H1 (cell line): ENCODE data around the gene GALNT6. TPM values are rescaled to one million over a fixed set of nuclear protein-coding genes. Genes with fewer than 3 reads are reported as not detected.

ENCODE experiments used
- CTCF ChIA-PET: fragments of 300-600 bp; sonication (Branson Sonifier 250); formaldehyde crosslinking; loops from one replicate; lab custom pipeline; 2021; ENCODE audit not compliant: partially characterized antibody; lab: Charles Lee
- POLR2A ChIA-PET: fragments of 300-600 bp; sonication (Branson Sonifier 250); formaldehyde crosslinking; loops from one replicate; lab custom pipeline; 2021; ENCODE audit warnings: inconsistent platforms; ENCODE audit not compliant: partially characterized antibody; lab: Charles Lee
- DNase-seq, 2 experiments: peaks; one replicate each; pipeline versions ENCODE4 v3.0.0 to v3.0.0-alpha.2; 2010 to 2022; ENCODE audit warnings: low spot score in 2 of 2, low read depth in 1 of 2, mixed read lengths in 1 of 2
- FAIRE-seq: peaks from 2 replicates; lab custom pipeline; 2011; peaks lifted over from hg19 to GRCh38; lab: Jason Lieb, UNC
- H2AFZ ChIP-seq: 2 replicates; pipeline ENCODE4 v1.8.1; 2012; ENCODE audit warnings: low read length, inconsistent platforms
- H2AK5ac ChIP-seq: 2 replicates; pipeline ENCODE4 v1.6.1; 2013; ENCODE audit warnings: low read depth, low read length
- H2BK120ac ChIP-seq: replicated peaks from 2 replicates; pipeline ENCODE3; 2013; ENCODE audit warnings: low read depth, low read length, inconsistent platforms
- H2BK12ac ChIP-seq: 2 replicates; pipeline ENCODE4 v1.6.1; 2013; ENCODE audit warnings: low read depth, low read length
- H2BK15ac ChIP-seq: 2 replicates; pipeline ENCODE4 v1.6.1; 2013; ENCODE audit warnings: low read length
- H2BK20ac ChIP-seq: 2 replicates; pipeline ENCODE4 v1.6.1; 2013; ENCODE audit warnings: low read length
- H2BK5ac ChIP-seq: 2 replicates; pipeline ENCODE4 v1.6.1; 2013; ENCODE audit warnings: low read depth, low read length
- H3K14ac ChIP-seq: 2 replicates; pipeline ENCODE4 v1.6.1; 2013; ENCODE audit warnings: inconsistent platforms; ENCODE audit not compliant: insufficient read length
- H3K18ac ChIP-seq: 2 replicates; pipeline ENCODE4 v1.6.1; 2013; ENCODE audit warnings: low read length; ENCODE audit errors: extremely low read depth
- H3K23ac ChIP-seq: 2 replicates; pipeline ENCODE4 v1.6.1; 2013; ENCODE audit warnings: inconsistent platforms; ENCODE audit not compliant: insufficient read length
- H3K23me2 ChIP-seq: 2 replicates; pipeline ENCODE4 v1.6.1; 2013; ENCODE audit warnings: low read depth, low read length
- H3K27ac ChIP-seq: 2 replicates; pipeline ENCODE4 v1.6.1; 2011; ENCODE audit warnings: low read depth, low read length, inconsistent platforms
- H3K27me3 ChIP-seq, 4 experiments: replicated peaks in 1 of 4; 1 replicate in 1 of 4; 2 replicates in 3 of 4; pipeline versions ENCODE4 v1.6.1 to v1.8.1; 2011 to 2013; ENCODE audit warnings: low read length in 3 of 4, mild to moderate bottlenecking in 3 of 4, inconsistent platforms in 2 of 4, mixed read lengths in 2 of 4, moderate library complexity in 1 of 4; ENCODE audit not compliant: control insufficient read depth in 3 of 4, insufficient read depth in 3 of 4; ENCODE audit errors: extremely low read depth in 1 of 4
- H3K36me3 ChIP-seq, 4 experiments: 2 replicates each; pipeline versions ENCODE4 v1.6.1 to v1.8.1; 2011 to 2013; ENCODE audit warnings: mild to moderate bottlenecking in 4 of 4, low read length in 3 of 4, moderate library complexity in 2 of 4, control low read depth in 1 of 4, inconsistent platforms in 1 of 4; ENCODE audit not compliant: insufficient read depth in 4 of 4, control insufficient read depth in 2 of 4
- H3K4ac ChIP-seq: replicated peaks from 2 replicates; pipeline ENCODE3; 2013; ENCODE audit warnings: low read length, low read depth, mixed read lengths, inconsistent platforms; ENCODE audit not compliant: insufficient read length
- H3K4me1 ChIP-seq, 4 experiments: replicated peaks in 1 of 4; 1 replicate in 1 of 4; 2 replicates in 3 of 4; pipeline versions ENCODE4 v1.6.1 to v1.8.1; 2011 to 2013; ENCODE audit warnings: low read length in 3 of 4, inconsistent platforms in 2 of 4, mixed read lengths in 1 of 4; ENCODE audit not compliant: insufficient read depth in 4 of 4, control insufficient read depth in 3 of 4
- H3K4me2 ChIP-seq, 2 experiments: 2 replicates each; pipeline versions ENCODE4 v1.6.1 to v1.8.1; 2011 to 2013; ENCODE audit warnings: low read depth in 2 of 2, low read length in 2 of 2, control low read depth in 1 of 2, inconsistent platforms in 1 of 2, mild to moderate bottlenecking in 1 of 2; ENCODE audit not compliant: insufficient read depth in 1 of 2
- H3K4me3 ChIP-seq, 4 experiments: fragments of 200-600, 300-600 bp in 1 of 4; sonication (generic), shearing (Covaris generic), sonication (Bioruptor Twin) in 1 of 4; 2 replicates each; pipeline versions ENCODE4 v1.5.1 to v1.8.1; 2011 to 2016; ENCODE audit warnings: low read length in 4 of 4, low read depth in 3 of 4, control low read depth in 2 of 4, inconsistent platforms in 2 of 4, mild to moderate bottlenecking in 2 of 4, mixed read lengths in 1 of 4, moderate library complexity in 1 of 4; ENCODE audit not compliant: insufficient read depth in 2 of 4; ENCODE audit errors: extremely low read depth in 1 of 4
- H3K56ac ChIP-seq: replicated peaks from 2 replicates; pipeline ENCODE3; 2013; ENCODE audit warnings: low read depth, mild to moderate bottlenecking, mixed read lengths, low read length, inconsistent platforms; ENCODE audit not compliant: insufficient read length
- H3K79me1 ChIP-seq: 2 replicates; pipeline ENCODE4 v1.6.1; 2013; ENCODE audit warnings: low read depth, low read length, control low read depth
- H3K79me2 ChIP-seq, 2 experiments: 2 replicates each; pipeline versions ENCODE4 v1.6.1 to v1.8.1; 2012 to 2013; ENCODE audit warnings: low read length in 2 of 2, mild to moderate bottlenecking in 2 of 2, inconsistent platforms in 1 of 2; ENCODE audit not compliant: insufficient read depth in 2 of 2, control insufficient read depth in 1 of 2
- H3K9ac ChIP-seq, 4 experiments: replicated peaks in 1 of 4; 1 replicate in 1 of 4; 2 replicates in 3 of 4; pipeline versions ENCODE4 v1.6.1 to v1.8.1; 2011 to 2013; ENCODE audit warnings: low read depth in 3 of 4, low read length in 3 of 4, control low read depth in 2 of 4, mild to moderate bottlenecking in 2 of 4, moderate library complexity in 2 of 4, inconsistent platforms in 1 of 4; ENCODE audit errors: extremely low read depth in 1 of 4
- H3K9me3 ChIP-seq, 2 experiments: 2 replicates each; pipeline versions ENCODE4 v1.6.1 to v1.8.1; 2012 to 2013; ENCODE audit warnings: mild to moderate bottlenecking in 2 of 2, moderate library complexity in 2 of 2, control low read depth in 1 of 2, inconsistent platforms in 1 of 2, low read depth in 1 of 2, low read length in 1 of 2, mixed read lengths in 1 of 2; ENCODE audit not compliant: insufficient read depth in 2 of 2
- H4K20me1 ChIP-seq, 2 experiments: replicated peaks in 1 of 2; 2 replicates each; pipeline versions ENCODE3 to v1.8.1; 2011 to 2013; ENCODE audit warnings: inconsistent platforms in 2 of 2, low read length in 2 of 2, mild to moderate bottlenecking in 1 of 2; ENCODE audit not compliant: insufficient read depth in 2 of 2, control insufficient read depth in 1 of 2
- H4K5ac ChIP-seq: 2 replicates; pipeline ENCODE4 v1.6.1; 2013; ENCODE audit warnings: low read length, low read depth, mixed read lengths, inconsistent platforms; ENCODE audit not compliant: insufficient read length
- H4K8ac ChIP-seq: 2 replicates; pipeline ENCODE4 v1.8.0; 2013; ENCODE audit warnings: mild to moderate bottlenecking, moderate library complexity, low read length, inconsistent platforms; ENCODE audit not compliant: insufficient read depth; ENCODE audit errors: extremely low read depth
- H4K91ac ChIP-seq: replicated peaks from 2 replicates; pipeline ENCODE3; 2013; ENCODE audit warnings: low read length, mixed read lengths, inconsistent platforms; ENCODE audit not compliant: insufficient read length
- CBX5 ChIP-seq: fragments of 300-800, 300-1000 bp; sonication (generic); IDR thresholded peaks from 2 replicates; pipeline ENCODE4 v1.7.1; 2016; ENCODE audit warnings: antibody characterized with exemption, low read length, low read depth
- EZH2 ChIP-seq: fragments of 200-600 bp; sonication (generic); IDR thresholded peaks from 2 replicates; pipeline ENCODE4 v1.7.1; 2012; ENCODE audit warnings: low read depth, mild to moderate bottlenecking, moderate library complexity, low read length, inconsistent platforms; ENCODE audit not compliant: severe bottlenecking
- NANOG ChIP-seq: IDR thresholded peaks from 2 replicates; pipeline ENCODE4 v1.6.1; 2011; ENCODE audit warnings: low read length, low read depth, mild to moderate bottlenecking, inconsistent platforms; ENCODE audit not compliant: insufficient read depth, poor library complexity, severe bottlenecking
- WGBS, 2 experiments: shearing (Covaris generic) in 1 of 2; methylation state at CpG; one replicate each; pipeline versions ENCODE4 v1.1.6 to v1.1.7; 2013 to 2015; ENCODE audit warnings: low lambda C conversion rate in 2 of 2, mixed read lengths in 2 of 2, inconsistent platforms in 1 of 2, low coverage in 1 of 2, missing lambda C conversion rate in 1 of 2; ENCODE audit not compliant: insufficient replicate concordance in 2 of 2, insufficient coverage in 1 of 2, insufficient read length in 1 of 2; ENCODE audit errors: extremely low coverage in 1 of 2, missing lambda C conversion rate in 1 of 2; 5-methylcytosine and 5-hydroxymethylcytosine counted together
- polyA plus RNA-seq, 7 experiments: library from polyadenylated mRNA; depleted of rRNA in 3 of 7; stranded (reverse) in 5 of 7; unstranded in 2 of 7; fragments of >200 nt in 5 of 7; fragments of 200-250 nt in 2 of 7; gene quantifications; 1 replicate in 5 of 7; 2 replicates in 1 of 7; 4 replicates in 1 of 7; pipeline versions ENCODE4 v1.2.1 to v1.2.3, GENCODE V29; 2011 to 2013; ENCODE audit warnings: missing spikeins in 2 of 7, mixed read lengths in 2 of 7
- total RNA-seq: library from RNA; stranded (reverse); fragmentation: NEBNext Ultra II Directional; extraction: Animal tissue kit (Norgen Biotek cat#: 25700); gene quantifications from 2 replicates; pipeline ENCODE4 v1.2.1, GENCODE V29; 2021

The GALNT6 gene
- total and polyA plus RNA-seq, 2 of the 8 experiments (the other 6 are each of a cell fraction or from before 2014, with no cell fraction given) = 5.8 to 10.7 TPM

GRCh38 chr12:51321882-51322281, 69.3 kb downstream of the GALNT6 start:
- peak overlapping the region; percentile 39; the same call in 1 of the 2 replicates for H3K18ac ChIP-seq
- H3K56ac ChIP-seq = no peak overlapping the region
- no peak overlapping the region for H2BK15ac ChIP-seq
- no peaks in the 10 kb centered on the region for H3K36me3 ChIP-seq
- H3K79me2 ChIP-seq = no peaks in the 10 kb centered on the region
- no peaks in the 10 kb centered on the region for H3K23me2 ChIP-seq
- no peaks in the 10 kb centered on the region for H3K79me1 ChIP-seq
- no peak overlapping the region; a peak in 1 of 4 replicates for H3K4me2 ChIP-seq
- H3K4ac ChIP-seq = peak overlapping the region; percentile 44
- CTCF ChIA-PET = interaction anchor here (1.6 to 7.0 kb wide), 3 partner anchors 12 to 30 kb away, joined by 5 to 45 read pairs (median 6); no protein-coding TSS in a partner anchor
- no peak overlapping the region for H3K14ac ChIP-seq
- H4K20me1 ChIP-seq = no peaks in the 10 kb centered on the region
- peaks cover 2 to 16% (median 7%) of the 10 kb centered on the region in 4 experiments; a peak in 6 of 7 replicates for H3K4me1 ChIP-seq
- POLR2A ChIA-PET = interaction anchor here (2.0 to 2.3 kb wide), 2 partner anchors 14 to 52 kb away, joined by 5 to 8 read pairs; partner anchors contain the start of gene SMAGP
- H3K27me3 ChIP-seq = no peaks in the 10 kb centered on the region; a peak in 1 of 7 replicates
- H2BK5ac ChIP-seq = no peak overlapping the region
- no peak for DNase-seq
- no peak overlapping the region for H3K9ac ChIP-seq
- no peak overlapping the region; the same call in 1 of the 2 replicates for H2BK20ac ChIP-seq
- TF ChIP-seq EZH2 (no peak), CBX5 (no peak), NANOG (no peak)
- TF ChIP-seq, all 59 proteins: peak for 0
- WGBS, 2 experiments = 86% methylated on average over 3 of the region's 3 CpGs; no CpG with 5 or more reads in 1 of the 2 experiments
- no peak overlapping the region; the same call in 1 of the 2 replicates for H2BK12ac ChIP-seq
- H4K91ac ChIP-seq = peak overlapping the region; percentile 61
- H4K8ac ChIP-seq = no peak overlapping the region
- no peak overlapping the region for H3K27ac ChIP-seq
- H3K9me3 ChIP-seq = no peaks in the 10 kb centered on the region
- H3K4me3 ChIP-seq = no peak overlapping the region
- H2AFZ ChIP-seq = no peak overlapping the region
- H2BK120ac ChIP-seq = no peak overlapping the region
- no peak for FAIRE-seq
- no peak overlapping the region for H3K23ac ChIP-seq
- H4K5ac ChIP-seq = peak overlapping the region; percentile 51
- H2AK5ac ChIP-seq = no peak overlapping the region
